LNCAP (cell line): ENCODE measurements around the gene SLCO4A1.

Experiments
- TF ChIP-seq, protein P1 (sequence below): fragments of 450-650 bp; IDR thresholded peaks from 2 replicates; pipeline ENCODE4 v1.5.1; 2017; ENCODE audit warnings: mild to moderate bottlenecking

SLCO4A1 gene

DNA sequence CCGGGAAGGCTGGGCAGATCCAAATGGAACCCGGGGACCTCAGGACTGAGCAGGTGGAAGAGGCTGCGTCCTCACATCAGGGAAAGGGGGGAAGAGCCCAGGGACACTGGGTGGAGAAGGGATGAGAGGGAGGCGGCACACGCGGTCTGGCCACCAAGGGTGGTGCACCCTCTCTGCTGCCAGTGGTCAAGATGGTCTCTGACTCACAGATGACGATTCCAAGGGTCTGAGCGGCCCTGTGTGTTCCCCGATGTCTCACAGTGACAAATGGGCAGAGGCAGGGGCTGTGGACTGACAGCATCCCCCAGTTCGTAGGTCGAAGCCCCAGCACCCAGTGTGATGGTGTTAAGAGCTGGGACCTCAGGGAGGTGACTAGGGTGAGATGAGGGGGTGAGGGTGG lies 32.1 kb downstream of the SLCO4A1 start:
- TF ChIP-seq, protein P1, sequence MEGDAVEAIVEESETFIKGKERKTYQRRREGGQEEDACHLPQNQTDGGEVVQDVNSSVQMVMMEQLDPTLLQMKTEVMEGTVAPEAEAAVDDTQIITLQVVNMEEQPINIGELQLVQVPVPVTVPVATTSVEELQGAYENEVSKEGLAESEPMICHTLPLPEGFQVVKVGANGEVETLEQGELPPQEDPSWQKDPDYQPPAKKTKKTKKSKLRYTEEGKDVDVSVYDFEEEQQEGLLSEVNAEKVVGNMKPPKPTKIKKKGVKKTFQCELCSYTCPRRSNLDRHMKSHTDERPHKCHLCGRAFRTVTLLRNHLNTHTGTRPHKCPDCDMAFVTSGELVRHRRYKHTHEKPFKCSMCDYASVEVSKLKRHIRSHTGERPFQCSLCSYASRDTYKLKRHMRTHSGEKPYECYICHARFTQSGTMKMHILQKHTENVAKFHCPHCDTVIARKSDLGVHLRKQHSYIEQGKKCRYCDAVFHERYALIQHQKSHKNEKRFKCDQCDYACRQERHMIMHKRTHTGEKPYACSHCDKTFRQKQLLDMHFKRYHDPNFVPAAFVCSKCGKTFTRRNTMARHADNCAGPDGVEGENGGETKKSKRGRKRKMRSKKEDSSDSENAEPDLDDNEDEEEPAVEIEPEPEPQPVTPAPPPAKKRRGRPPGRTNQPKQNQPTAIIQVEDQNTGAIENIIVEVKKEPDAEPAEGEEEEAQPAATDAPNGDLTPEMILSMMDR, result no peak

DNA sequence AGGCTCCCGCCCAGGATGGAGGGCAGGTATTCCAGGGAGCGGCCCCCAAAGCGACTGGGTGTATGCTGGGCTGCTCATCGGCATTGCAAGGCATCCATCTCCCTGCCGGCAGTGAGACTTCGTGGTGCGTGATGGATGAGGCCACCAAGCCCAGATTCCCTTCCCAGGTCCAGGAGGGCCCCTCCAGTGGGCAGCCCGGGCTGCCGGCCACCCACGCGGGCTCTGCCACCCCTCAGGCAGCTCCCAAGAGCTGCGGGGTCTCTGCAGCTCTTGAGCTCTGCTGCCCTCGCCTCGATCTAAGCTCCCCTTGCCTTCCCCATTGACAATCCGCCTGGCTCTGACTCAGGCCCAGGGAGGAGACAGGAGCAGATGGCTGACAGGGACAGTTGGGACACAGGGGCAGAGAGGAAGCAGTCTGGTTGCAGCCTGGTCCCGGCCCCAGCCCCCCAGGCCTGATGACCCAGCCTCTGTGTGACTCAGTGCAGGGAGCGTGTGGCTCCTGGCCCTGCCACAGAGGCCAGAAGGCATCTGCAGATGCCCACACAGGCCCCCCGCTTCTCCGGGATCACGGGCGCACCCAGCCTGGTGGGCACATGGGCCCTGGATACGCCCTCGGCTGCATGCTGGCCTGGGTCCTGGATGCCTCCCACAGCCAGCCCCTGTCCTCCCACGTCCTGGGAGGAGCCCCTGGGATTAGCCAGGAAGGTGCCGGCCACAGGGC lies 33.0 kb downstream of the SLCO4A1 start:
- TF ChIP-seq, protein P1, result no peak

DNA sequence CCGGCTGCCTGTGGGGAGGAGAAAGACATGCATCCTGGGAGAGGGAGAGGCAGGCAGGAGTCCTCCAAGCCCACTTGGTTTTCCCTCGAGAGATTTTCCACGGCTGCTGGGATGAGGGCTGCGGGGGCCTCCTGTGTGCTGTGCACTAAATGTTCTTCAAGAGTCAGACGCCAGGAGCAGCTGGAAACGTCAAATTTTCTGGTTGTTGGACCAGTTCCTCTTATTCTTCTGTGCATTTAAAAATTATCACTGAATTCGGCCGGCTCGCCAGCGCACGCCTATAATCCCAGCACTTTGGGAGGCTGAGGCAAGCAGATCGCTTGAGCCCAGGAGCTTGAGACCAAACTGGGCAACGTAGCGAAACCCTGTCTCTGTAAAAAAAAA lies 33.6 kb downstream of the SLCO4A1 start:
- TF ChIP-seq, protein P1, result no peak

DNA sequence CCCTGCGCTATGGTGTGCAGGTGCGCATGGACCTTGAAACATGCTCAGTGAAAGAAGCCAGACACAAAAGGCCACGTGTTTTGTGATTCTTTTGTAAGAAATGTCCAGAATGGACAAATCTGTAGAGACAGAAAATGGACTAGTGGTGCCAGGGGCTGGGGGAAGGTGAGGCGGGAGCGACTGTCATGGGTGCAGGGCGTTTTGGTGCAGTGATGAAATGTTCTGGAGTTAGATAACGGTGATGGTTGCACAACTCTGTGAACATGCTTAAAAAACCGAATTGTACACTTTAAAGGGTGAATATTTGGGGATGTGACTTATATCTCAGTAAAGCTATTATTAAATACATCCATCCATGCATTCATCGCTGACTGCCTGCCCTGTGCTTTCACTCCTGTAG lies 34.7 kb downstream of the SLCO4A1 start:
- TF ChIP-seq, protein P1, result no peak

DNA sequence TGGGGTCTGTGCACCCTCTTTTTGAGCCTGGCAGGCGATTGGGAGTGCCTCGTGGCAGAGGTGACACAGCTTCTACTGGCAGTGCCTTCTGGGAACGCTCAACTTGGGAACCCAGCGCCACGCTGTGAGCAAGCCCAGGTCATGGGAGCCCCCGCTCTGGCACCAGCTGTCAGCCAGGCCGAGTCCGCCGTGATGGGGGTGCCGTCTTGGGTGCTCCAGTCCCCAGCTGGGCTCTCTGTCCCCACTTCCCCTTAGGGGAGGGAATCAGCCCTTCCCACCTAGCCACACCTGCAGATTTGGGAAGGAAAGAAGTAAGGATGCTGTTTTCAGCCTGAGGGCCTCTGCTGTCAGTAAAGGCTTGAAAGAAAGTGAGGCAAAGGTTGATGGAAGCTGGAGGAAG lies 35.4 kb downstream of the SLCO4A1 start:
- TF ChIP-seq, protein P1, result no peak

DNA sequence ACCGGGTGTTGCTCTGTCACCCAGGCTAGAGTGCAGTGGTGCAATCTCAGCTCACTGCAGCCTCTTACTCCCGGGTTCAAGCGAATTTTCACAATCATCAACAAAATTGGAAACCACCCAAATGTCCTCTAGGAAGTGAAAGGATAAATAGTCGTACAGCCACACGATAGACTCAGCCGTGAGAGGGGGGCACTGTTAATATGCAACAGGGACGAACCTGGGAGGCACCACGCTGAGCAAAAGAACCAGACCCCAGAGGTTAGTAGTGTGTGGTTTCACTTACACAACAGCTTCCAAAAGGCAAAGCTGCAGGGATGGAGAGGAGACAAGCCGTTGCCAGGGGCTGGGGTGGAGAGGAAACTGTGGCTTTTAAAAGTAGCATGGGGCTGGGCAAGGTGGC lies 36.2 kb downstream of the SLCO4A1 start:
- TF ChIP-seq, protein P1, result no peak

DNA sequence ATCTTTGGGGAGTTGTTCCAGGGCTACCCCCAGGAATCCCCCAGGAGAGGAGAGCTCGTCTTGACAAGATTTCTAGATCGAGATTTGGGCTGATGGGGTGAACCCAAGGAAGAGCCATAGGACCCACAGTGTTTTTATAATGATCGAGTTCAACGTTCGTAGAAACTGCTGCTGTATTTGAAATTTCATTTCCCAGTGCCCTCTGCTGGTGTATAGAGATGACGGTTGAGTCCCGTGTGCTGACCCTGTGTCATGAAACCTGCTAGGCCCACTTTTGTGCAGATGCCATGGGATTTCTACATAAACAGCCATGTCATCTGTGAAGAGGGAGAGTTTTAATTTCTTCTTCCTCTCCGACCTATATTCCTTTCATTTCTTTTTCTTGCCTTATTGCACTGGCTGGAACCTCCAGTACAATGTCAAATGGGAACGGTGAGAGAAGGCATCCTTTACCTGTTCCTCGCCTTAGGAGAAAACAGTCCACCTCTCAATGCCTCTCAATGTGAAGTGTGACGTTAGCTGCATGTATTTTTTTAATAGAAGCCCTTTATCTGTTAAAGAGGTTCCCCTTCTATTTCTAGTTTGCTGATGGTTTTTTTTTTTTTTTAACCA lies 37.8 kb downstream of the SLCO4A1 start:
- TF ChIP-seq, protein P1, result no peak
